Nephron progenitor cell (in vitro differentiated cells): Measurements from ENCODE around the gene SEMA6A.
A peak's percentile ranks its signal among the peaks of the same experiment; 100 is the strongest.

Experiments used
- DNase-seq: peaks from one replicate; pipeline ENCODE4 v3.0.0; 2021
- H3K27ac Mint-ChIP-seq: 2 replicates; pipeline ENCODE4 v1.8.0; 2021; ENCODE audit warnings: mild to moderate bottlenecking, moderate library complexity, mixed read lengths
- H3K27me3 Mint-ChIP-seq: 2 replicates; pipeline ENCODE4 v1.8.0; 2021; ENCODE audit warnings: mild to moderate bottlenecking, low read depth, mixed read lengths; ENCODE audit not compliant: poor library complexity
- H3K36me3 Mint-ChIP-seq: 2 replicates; pipeline ENCODE4 v1.8.0; 2021; ENCODE audit warnings: low read depth, mixed read lengths
- H3K4me1 Mint-ChIP-seq: 2 replicates; pipeline ENCODE4 v1.8.0; 2021; ENCODE audit warnings: mixed read lengths
- H3K4me3 Mint-ChIP-seq: 2 replicates; pipeline ENCODE4 v1.8.0; 2021; ENCODE audit warnings: mild to moderate bottlenecking, moderate library complexity, mixed read lengths
- H3K9me3 Mint-ChIP-seq: 2 replicates; pipeline ENCODE4 v1.8.0; 2021; ENCODE audit warnings: mild to moderate bottlenecking, moderate library complexity, mixed read lengths
- CTCF ChIP-seq: fragments of 200-600 bp; sonication (generic); IDR thresholded peaks from 2 replicates; pipeline ENCODE4 v1.5.0; 2021; ENCODE audit warnings: antibody characterized with exemption

Gene SEMA6A

GRCh38 chr5:116504593-116505166 is 69.9 kb downstream of the SEMA6A start:
- Mint-ChIP-seq H3K4me3 (no peak overlapping the region), H3K9me3 (no peaks in the 10 kb centered on the region), H3K4me1 (peaks cover 71% of the 10 kb centered on the region), H3K27me3 (no peaks in the 10 kb centered on the region), H3K27ac (peak overlapping the region; percentile 53), H3K36me3 (peaks cover 55% of the 10 kb centered on the region)
- TF ChIP-seq CTCF, result no peak
- DNase-seq, result no peak

DNA sequence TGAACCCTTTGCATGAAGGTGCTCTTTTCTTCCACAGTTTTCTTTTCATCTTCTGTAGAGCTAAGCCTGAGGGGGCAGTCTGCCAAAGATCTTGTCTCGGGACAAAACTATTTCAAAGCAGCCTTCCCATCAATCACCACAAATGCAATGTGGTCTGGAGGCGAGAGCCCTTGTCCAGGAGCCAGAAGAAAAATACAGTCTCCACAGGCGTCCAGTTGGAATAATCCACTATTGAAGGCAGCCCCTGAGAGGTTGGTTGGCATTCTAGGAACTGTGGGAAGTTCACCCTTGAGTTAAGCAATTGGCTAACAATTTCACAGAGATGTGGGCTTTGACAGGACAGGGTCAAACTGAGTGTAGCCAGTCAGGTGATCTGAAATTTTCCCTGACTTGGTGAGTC is 72.0 kb downstream of the SEMA6A start:
- no peaks in the 10 kb centered on the region for H3K27me3 Mint-ChIP-seq
- peaks cover 72% of the 10 kb centered on the region for H3K4me1 Mint-ChIP-seq
- H3K36me3 Mint-ChIP-seq, result peaks cover 57% of the 10 kb centered on the region
- peak overlapping the region; percentile 57 for H3K27ac Mint-ChIP-seq
- no peak for TF ChIP-seq CTCF
- H3K4me3 Mint-ChIP-seq, result no peak overlapping the region
- no peak for DNase-seq
- H3K9me3 Mint-ChIP-seq, result no peaks in the 10 kb centered on the region

- H3K4me1 Mint-ChIP-seq, result peaks cover 72% of the 10 kb centered on the region
- no peaks in the 10 kb centered on the region for H3K27me3 Mint-ChIP-seq
- H3K4me3 Mint-ChIP-seq, result no peak overlapping the region
- H3K27ac Mint-ChIP-seq, result peak overlapping the region; percentile 33
- no peak for TF ChIP-seq CTCF
- DNase-seq, result no peak
- peaks cover 61% of the 10 kb centered on the region for H3K36me3 Mint-ChIP-seq
- no peaks in the 10 kb centered on the region for H3K9me3 Mint-ChIP-seq
These were observed 72.5 kb downstream of the SEMA6A start for GRCh38 chr5:116502138-116502537.

- Mint-ChIP-seq H3K27me3 (no peaks in the 10 kb centered on the region), H3K36me3 (peaks cover 77% of the 10 kb centered on the region)
These were observed 76.0 kb downstream of the SEMA6A start for GRCh38 chr5:116498503-116499048.

GRCh38 chr5:116497631-116498030 is 77.0 kb downstream of the SEMA6A start:
- no peaks in the 10 kb centered on the region for H3K9me3 Mint-ChIP-seq
- TF ChIP-seq CTCF, result no peak
- H3K4me1 Mint-ChIP-seq, result peaks cover 76% of the 10 kb centered on the region
- no peaks in the 10 kb centered on the region for H3K27me3 Mint-ChIP-seq
- DNase-seq, result no peak
- peaks cover 77% of the 10 kb centered on the region for H3K36me3 Mint-ChIP-seq
- peak overlapping the region; percentile 95 for H3K27ac Mint-ChIP-seq
- peak overlapping the region; percentile 60 for H3K4me3 Mint-ChIP-seq

More at GRCh38 chr5:116498503-116499048, 76.0 kb downstream of the SEMA6A start:
- Mint-ChIP-seq H3K27ac (peak overlapping the region; percentile 95), H3K4me3 (peak overlapping the region; percentile 13), H3K9me3 (no peaks in the 10 kb centered on the region), H3K4me1 (peaks cover 80% of the 10 kb centered on the region)
- DNase-seq, result peak; percentile 11
- TF ChIP-seq CTCF, result no peak

DNA sequence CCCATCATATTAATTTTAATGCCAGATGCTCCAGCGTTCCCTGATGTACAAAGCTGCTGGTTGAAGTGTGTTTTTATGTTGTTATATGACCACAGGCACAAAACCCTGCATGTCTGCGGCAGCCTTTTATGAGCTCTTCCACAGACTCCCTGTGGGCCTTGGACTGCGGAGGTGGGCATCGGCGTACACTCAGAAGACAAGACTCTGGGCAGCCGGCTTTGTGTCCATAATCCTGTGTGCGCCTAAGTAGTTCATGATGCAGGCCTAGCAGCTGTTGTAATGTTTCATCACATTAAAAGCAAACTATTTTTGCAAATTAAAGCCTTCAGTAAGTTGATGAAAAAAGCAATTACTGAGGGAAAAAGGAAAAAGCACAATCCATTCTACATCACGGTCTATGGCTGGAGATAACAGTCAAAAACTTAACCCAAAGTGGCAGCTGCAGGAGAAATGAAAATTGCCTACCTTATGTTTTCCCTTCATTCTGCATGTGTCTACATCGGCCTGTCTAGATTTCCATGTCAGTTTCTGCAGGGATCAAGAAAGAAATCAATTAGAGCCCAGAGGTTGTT is 78.8 kb downstream of the SEMA6A start:
- Mint-ChIP-seq H3K27me3 (no peaks in the 10 kb centered on the region), H3K27ac (no peak overlapping the region), H3K36me3 (peaks cover 77% of the 10 kb centered on the region), H3K4me1 (peaks cover 86% of the 10 kb centered on the region), H3K9me3 (no peaks in the 10 kb centered on the region), H3K4me3 (no peak overlapping the region)
- no peak for DNase-seq
- no peak for TF ChIP-seq CTCF
